Endothelial cell of umbilical vein (primary cell): ENCODE data around the gene NUDCD3. TPM values are rescaled to one million over a fixed set of nuclear protein-coding genes. Genes with fewer than 3 reads are reported as not detected.

Source experiments
- BruUV-seq: library from RNA; stranded (reverse); fragments of 400-500 nt; replicated peaks from 2 replicates; lab custom pipeline; 2021; lab: Mats Ljungman, UMichigan
- CTCF ChIA-PET: fragments of 300-600, 350-600 bp; sonication (Branson Sonifier 250); formaldehyde crosslinking; loops from one replicate; lab custom pipeline; 2021; ENCODE audit warnings: antibody characterized with exemption, inconsistent platforms; lab: Charles Lee
- POLR2A ChIA-PET: fragments of 300-600, 350-600 bp; sonication (Branson Sonifier 250); formaldehyde crosslinking; loops from one replicate; lab custom pipeline; 2021; ENCODE audit warnings: antibody characterized with exemption, inconsistent platforms; lab: Charles Lee
- DNase-seq: peaks from one replicate; pipeline ENCODE4 v3.0.0-alpha.2; 2011; ENCODE audit warnings: low read depth, low spot score
- FAIRE-seq: peaks from 2 replicates; lab custom pipeline; 2011; peaks lifted over from hg19 to GRCh38; lab: Jason Lieb, UNC
- H2AFZ ChIP-seq: 2 replicates; pipeline ENCODE4 v1.6.0; 2012; ENCODE audit warnings: low read depth, low read length, control low read depth, inconsistent platforms
- H3K27ac ChIP-seq: 2 replicates; pipeline ENCODE4 v1.5.1; 2011; ENCODE audit warnings: low read depth, mild to moderate bottlenecking, control low read depth, low read length, moderate library complexity; ENCODE audit not compliant: insufficient read depth
- H3K27me3 ChIP-seq, 2 experiments: 2 replicates each; pipeline versions ENCODE4 v1.6.0 to v1.6.1; 2011; ENCODE audit warnings: low read length in 2 of 2, mixed read lengths in 1 of 2; ENCODE audit not compliant: control insufficient read depth in 2 of 2, insufficient read depth in 2 of 2
- H3K36me3 ChIP-seq, 2 experiments: 2 replicates in 1 of 2; 3 replicates in 1 of 2; pipeline ENCODE4 v1.5.1; 2011; ENCODE audit warnings: low read length in 2 of 2, mild to moderate bottlenecking in 1 of 2, moderate library complexity in 1 of 2; ENCODE audit not compliant: control insufficient read depth in 2 of 2, insufficient read depth in 2 of 2; ENCODE audit errors: extremely low read depth in 1 of 2
- H3K4me1 ChIP-seq: 3 replicates; pipeline ENCODE4 v1.5.1; 2011; ENCODE audit warnings: mild to moderate bottlenecking, low read length; ENCODE audit not compliant: control insufficient read depth, insufficient read depth; ENCODE audit errors: extremely low read depth
- H3K4me2 ChIP-seq: 2 replicates; pipeline ENCODE4 v1.6.1; 2011; ENCODE audit warnings: low read length, control low read depth, mixed read lengths; ENCODE audit not compliant: insufficient read depth
- H3K4me3 ChIP-seq, 3 experiments: fragments of 200-600 bp in 1 of 3; sonication (generic), shearing (Covaris generic) in 1 of 3; replicated peaks in 1 of 3; 2 replicates each; pipeline ENCODE4 v1.5.1; 2011 to 2016; ENCODE audit warnings: control low read depth in 3 of 3, low read length in 3 of 3, mild to moderate bottlenecking in 2 of 3, inconsistent platforms in 1 of 3, low read depth in 1 of 3, moderate library complexity in 1 of 3; ENCODE audit not compliant: insufficient read depth in 1 of 3
- H3K79me2 ChIP-seq: 2 replicates; pipeline ENCODE4 v1.6.0; 2012; ENCODE audit warnings: low read length, inconsistent platforms; ENCODE audit not compliant: control insufficient read depth, insufficient read depth
- H3K9ac ChIP-seq: replicated peaks from 2 replicates; pipeline ENCODE3; 2011; ENCODE audit warnings: low read length, control low read depth; ENCODE audit not compliant: insufficient read depth; ENCODE audit errors: extremely low read depth
- H3K9me1 ChIP-seq: replicated peaks from 3 replicates; pipeline ENCODE4 v1.6.0; 2011; ENCODE audit warnings: mild to moderate bottlenecking, low read length; ENCODE audit not compliant: control insufficient read depth, insufficient read depth; ENCODE audit errors: extremely low read depth
- H3K9me3 ChIP-seq: replicated peaks from 2 replicates; pipeline ENCODE4 v1.5.1; 2012; ENCODE audit warnings: low read length, inconsistent platforms; ENCODE audit not compliant: control insufficient read depth, insufficient read depth
- H4K20me1 ChIP-seq: replicated peaks from 2 replicates; pipeline ENCODE3; 2011; ENCODE audit warnings: mild to moderate bottlenecking, low read length; ENCODE audit not compliant: control insufficient read depth, insufficient read depth; ENCODE audit errors: extremely low read depth
- CTCF ChIP-seq, 2 donors: IDR thresholded peaks; 1 replicate in 1 of 2; 2 replicates in 1 of 2; pipeline ENCODE4 v1.5.1; 2011; ENCODE audit warnings: low read length in 2 of 2, mild to moderate bottlenecking in 2 of 2, moderate library complexity in 2 of 2, control low read depth in 1 of 2, inconsistent platforms in 1 of 2, low read depth in 1 of 2; ENCODE audit not compliant: insufficient read depth in 1 of 2; ENCODE audit errors: extremely low read depth in 1 of 2
- EZH2 ChIP-seq: IDR thresholded peaks from 2 replicates; pipeline ENCODE4 v1.6.1; 2012; ENCODE audit warnings: borderline replicate concordance, low read depth, mild to moderate bottlenecking, moderate library complexity, low read length, inconsistent platforms; ENCODE audit not compliant: severe bottlenecking
- FOS ChIP-seq: IDR thresholded peaks from 2 replicates; pipeline ENCODE4 v1.6.1; 2011; ENCODE audit warnings: mild to moderate bottlenecking, low read length, moderate library complexity, borderline replicate concordance; ENCODE audit not compliant: insufficient read depth
- JUN ChIP-seq: IDR thresholded peaks from 2 replicates; pipeline ENCODE4 v1.6.1; 2011; ENCODE audit warnings: borderline replicate concordance, low read depth; ENCODE audit not compliant: insufficient read length, insufficient read depth
- MYC ChIP-seq: IDR thresholded peaks from one replicate; pipeline ENCODE4 v1.6.1; 2011; ENCODE audit warnings: mild to moderate bottlenecking, low read depth, low read length
- POLR2A ChIP-seq: IDR thresholded peaks from 2 replicates; pipeline ENCODE4 v1.6.1; 2012; ENCODE audit warnings: low read depth, mild to moderate bottlenecking, control low read depth, low read length
- POLR2AphosphoS5 ChIP-seq: IDR thresholded peaks from 2 replicates; pipeline ENCODE4 v1.6.1; 2012; ENCODE audit warnings: low read depth, mild to moderate bottlenecking, control low read depth, low read length, moderate library complexity; ENCODE audit not compliant: insufficient read depth
- dilution Hi-C: fragments of 300-500 bp; cut with MboI; formaldehyde crosslinking; loops from one replicate; pipeline ENCODE4 v1.15.0; 2019; ENCODE audit warnings: low sequenced_read_pairs; ENCODE audit not compliant: extremely low pct_ligation_motif_present
- intact Hi-C: fragments of 100-400 bp; cut with micrococcal nuclease; formaldehyde crosslinking; loops from one replicate; pipeline ENCODE4 v1.10.0; 2022
- polyA plus RNA-seq, 4 experiments: library from polyadenylated mRNA; depleted of rRNA in 3 of 4; stranded (reverse) in 3 of 4; unstranded in 1 of 4; fragments of >200 nt; gene quantifications; 2 replicates each; pipeline versions ENCODE4 v1.2.1 to v1.2.3, GENCODE V29; 2011 to 2012; ENCODE audit warnings: missing spikeins in 1 of 4
- total RNA-seq: library from RNA; stranded (reverse); gene quantifications from 2 replicates; pipeline ENCODE4 v1.2.3, GENCODE V29; 2021

The NUDCD3 gene
- total and polyA plus RNA-seq, 2 donors (not counting 3 experiments of a cell fraction or from before 2014, with no cell fraction given): 50.6 to 137 TPM

GRCh38 chr7:44403775-44404174, 86.7 kb downstream of the NUDCD3 start:
- ChIA-PET CTCF (no interaction called here), POLR2A (no interaction called here)

More at GRCh38 chr7:44403775-44404174, 86.7 kb downstream of the NUDCD3 start:
- Histone ChIP-seq H3K36me3 (peaks cover 0 to 8% of the 10 kb centered on the region in 2 experiments), H3K4me2 (no peak overlapping the region), H3K9me1 (no peaks in the 10 kb centered on the region), H3K9ac (no peak overlapping the region), H3K27ac (no peak overlapping the region), H4K20me1 (no peaks in the 10 kb centered on the region), H3K79me2 (peaks cover 22% of the 10 kb centered on the region), H3K4me1 (peaks cover 23% of the 10 kb centered on the region), H2AFZ (no peak overlapping the region), H3K4me3 (no peak overlapping the region), H3K9me3 (no peaks in the 10 kb centered on the region), H3K27me3 (no peaks in the 10 kb centered on the region)
- intact Hi-C loops: no loop called here
- no peak for DNase-seq
- BruUV-seq: no TSS peak
- dilution Hi-C loops: no loop called here
- TF ChIP-seq POLR2A (no peak), JUN (no peak), EZH2 (no peak), CTCF (IDR thresholded peaks at IDR 0.05; ENCODE audit: extremely low read depth in 1 of 2, insufficient read depth in 1 of 2, low read depth in 1 of 2, low read length in 2 of 2) (no peak), MYC (no peak), FOS (no peak), POLR2AphosphoS5 (no peak)
- FAIRE-seq: no peak
